22Rv1 (cell line): ENCODE measurements around the gene COL23A1.

Experiments used
- ZFX ChIP-seq: fragments of 450-650 bp; IDR thresholded peaks from 2 replicates; pipeline ENCODE4 v1.6.1; 2017; ENCODE audit warnings: antibody characterized with exemption, borderline replicate concordance
- TF ChIP-seq, protein P1 (sequence below): fragments of 450-650 bp; IDR thresholded peaks from 2 replicates; pipeline ENCODE4 v1.5.1; 2017; ENCODE audit warnings: mild to moderate bottlenecking

DNA sequence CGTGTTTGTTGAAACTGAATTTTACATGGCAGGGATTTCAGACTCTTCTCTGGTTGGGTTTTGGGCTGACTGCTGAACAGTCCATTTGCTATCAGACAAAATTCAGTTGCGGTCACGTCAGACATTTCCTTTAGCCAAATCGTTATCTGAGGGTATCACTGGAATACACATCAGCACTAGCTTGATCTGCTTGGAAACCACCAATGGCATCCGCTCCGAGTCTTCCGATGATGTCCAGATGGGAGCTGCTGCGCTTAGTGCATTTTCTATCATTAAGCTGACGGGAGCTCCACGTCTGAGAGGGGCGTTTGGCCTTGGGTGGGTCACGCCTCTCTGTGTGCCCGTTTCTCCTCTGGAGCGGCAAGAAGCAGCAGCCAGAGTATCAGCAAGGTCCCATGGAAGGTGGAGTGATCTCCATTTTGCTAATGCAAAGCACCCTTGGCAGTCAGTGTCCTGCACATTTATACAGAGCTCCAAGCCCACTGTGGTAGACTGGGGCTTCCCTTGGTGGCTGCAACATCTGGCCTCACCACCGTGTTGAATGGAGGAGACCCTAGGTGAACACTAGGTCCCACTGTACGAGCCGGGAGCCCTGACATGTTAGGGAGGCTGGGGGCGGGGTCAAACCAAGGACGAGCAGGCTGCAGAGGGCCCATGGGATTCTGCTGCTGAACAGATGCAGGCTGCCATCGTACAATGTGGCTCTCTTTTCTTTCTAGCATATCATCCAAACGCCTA is 223.0 kb downstream of the COL23A1 start:
- TF ChIP-seq, protein P1, sequence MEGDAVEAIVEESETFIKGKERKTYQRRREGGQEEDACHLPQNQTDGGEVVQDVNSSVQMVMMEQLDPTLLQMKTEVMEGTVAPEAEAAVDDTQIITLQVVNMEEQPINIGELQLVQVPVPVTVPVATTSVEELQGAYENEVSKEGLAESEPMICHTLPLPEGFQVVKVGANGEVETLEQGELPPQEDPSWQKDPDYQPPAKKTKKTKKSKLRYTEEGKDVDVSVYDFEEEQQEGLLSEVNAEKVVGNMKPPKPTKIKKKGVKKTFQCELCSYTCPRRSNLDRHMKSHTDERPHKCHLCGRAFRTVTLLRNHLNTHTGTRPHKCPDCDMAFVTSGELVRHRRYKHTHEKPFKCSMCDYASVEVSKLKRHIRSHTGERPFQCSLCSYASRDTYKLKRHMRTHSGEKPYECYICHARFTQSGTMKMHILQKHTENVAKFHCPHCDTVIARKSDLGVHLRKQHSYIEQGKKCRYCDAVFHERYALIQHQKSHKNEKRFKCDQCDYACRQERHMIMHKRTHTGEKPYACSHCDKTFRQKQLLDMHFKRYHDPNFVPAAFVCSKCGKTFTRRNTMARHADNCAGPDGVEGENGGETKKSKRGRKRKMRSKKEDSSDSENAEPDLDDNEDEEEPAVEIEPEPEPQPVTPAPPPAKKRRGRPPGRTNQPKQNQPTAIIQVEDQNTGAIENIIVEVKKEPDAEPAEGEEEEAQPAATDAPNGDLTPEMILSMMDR, result no peak
- TF ChIP-seq ZFX, result no peak
